NK-92 (cell line): ENCODE data around the gene ZNF436.
"Not testable (repeated sequence)": the region's sequence is repeated elsewhere in the genome, so short reads cannot be mapped to it uniquely, and the experiment has no call there.

Experiments used
- DNase-seq: peaks from one replicate; lab custom pipeline; 2025; ENCODE audit not compliant: unreplicated experiment; lab: John Stamatoyannopoulos, UW

The ZNF436 gene

DNA sequence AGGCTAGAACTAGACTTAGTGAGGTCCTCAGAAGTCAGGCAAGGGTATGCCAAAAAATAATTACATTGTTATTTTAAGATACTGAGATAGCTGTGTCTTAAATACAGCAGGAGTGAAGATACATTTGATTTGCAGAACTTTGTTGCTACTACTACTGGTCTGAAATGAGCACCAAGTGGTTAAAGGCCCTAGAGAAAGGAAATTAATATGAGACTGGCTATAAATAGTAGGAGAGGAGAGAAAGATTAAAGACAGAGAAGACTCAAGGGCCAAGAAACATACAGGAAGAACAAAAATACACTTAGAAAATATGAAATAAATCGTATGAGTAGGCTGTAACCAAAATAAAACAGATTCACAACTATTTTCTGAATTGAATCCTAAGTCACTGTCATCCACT, 46.9 kb downstream of the ZNF436 start:
- no peak for DNase-seq

- DNase-seq: not testable (repeated sequence)
Observed at GRCh38 chr1:23310280-23310679, 59.4 kb downstream of the ZNF436 start.
